Liver (tissue), 3 donors: ENCODE data around the gene TNIP1.

ENCODE experiments used
- CTCF ChIP-seq: fragments of 150-350 bp; IDR thresholded peaks from 2 replicates; pipeline ENCODE4 v1.5.1; 2017; ENCODE audit warnings: improper control_type of control experiment, low read depth, low read length; ENCODE audit not compliant: missing input control
- JUND ChIP-seq, 2 donors: IDR thresholded peaks; 2 replicates each; pipeline ENCODE4 v1.6.1; 2016; ENCODE audit warnings: antibody characterized with exemption in 2 of 2
- REST ChIP-seq: IDR thresholded peaks from 2 replicates; pipeline ENCODE4 v1.6.1; 2016; ENCODE audit warnings: antibody characterized with exemption, mild to moderate bottlenecking
- SP1 ChIP-seq: IDR thresholded peaks from 2 replicates; pipeline ENCODE4 v1.6.1; 2018; ENCODE audit warnings: antibody characterized with exemption, mild to moderate bottlenecking
- TAF1 ChIP-seq: conservative IDR thresholded peaks from 2 replicates; pipeline ENCODE4 v1.6.1; 2016; ENCODE audit warnings: antibody characterized with exemption, mild to moderate bottlenecking
- YY1 ChIP-seq: IDR thresholded peaks from 2 replicates; pipeline ENCODE4 v1.6.1; 2016; ENCODE audit warnings: antibody characterized with exemption, mild to moderate bottlenecking
- ZBTB33 ChIP-seq: IDR thresholded peaks from 2 replicates; pipeline ENCODE4 v1.6.1; 2016; ENCODE audit warnings: antibody characterized with exemption
- donor health status: healthy.
- donor health status: healthy.

- TF ChIP-seq CTCF (no peak), TAF1 (no peak), REST (no peak), JUND (IDR thresholded peaks at IDR 0.05) (no peak), SP1 (no peak), ZBTB33 (no peak), YY1 (no peak)
These were observed 8.9 kb upstream of the TNIP1 start for GRCh38 chr5:151089726-151090125.
